B cell (primary cell): ENCODE data around the gene AK3. TPM values are rescaled to one million over a fixed set of nuclear protein-coding genes. Genes with fewer than 3 reads are reported as not detected.

Experiments used
- ATAC-seq: fragments of 200-7000 bp; cut with Tn5 transposase; one replicate; pipeline ENCODE4 v1.10.0; 2021; ENCODE audit warnings: low read depth, mild to moderate bottlenecking, moderate number of reproducible peaks, moderate library complexity
- CTCF ChIA-PET: fragments of 350-600 bp; sonication (Branson Sonifier 250); formaldehyde crosslinking; loops from one replicate; lab custom pipeline; 2021; ENCODE audit warnings: antibody characterized with exemption, inconsistent platforms; lab: Charles Lee
- POLR2A ChIA-PET: fragments of 350-600 bp; sonication (Branson Sonifier 250); formaldehyde crosslinking; loops from one replicate; lab custom pipeline; 2021; ENCODE audit warnings: antibody characterized with exemption; lab: Charles Lee
- DNase-seq: peaks from one replicate; pipeline ENCODE4 v3.0.0; 2013
- H2AFZ ChIP-seq: 2 replicates; pipeline ENCODE4 v1.6.1; 2012; ENCODE audit warnings: mild to moderate bottlenecking, low read depth, low read length; ENCODE audit not compliant: insufficient read depth, poor library complexity, severe bottlenecking
- H3K27ac ChIP-seq, 2 donors: 1 replicate in 1 of 2; 2 replicates in 1 of 2; pipeline ENCODE4 v1.5.1; 2012 to 2013; ENCODE audit warnings: low read length in 2 of 2, mild to moderate bottlenecking in 2 of 2, moderate library complexity in 1 of 2
- H3K27me3 ChIP-seq, 4 experiments: fragments of 200-600 bp in 1 of 4; sonication (generic) in 1 of 4; replicated peaks in 1 of 4; 1 replicate in 2 of 4; 2 replicates in 2 of 4; pipeline versions ENCODE4 v1.6.1 to v1.7.0; 2013 to 2016; ENCODE audit warnings: low read length in 3 of 4, mild to moderate bottlenecking in 2 of 4, mixed read lengths in 1 of 4, moderate library complexity in 1 of 4; ENCODE audit not compliant: insufficient read depth in 4 of 4, control insufficient read depth in 3 of 4; ENCODE audit errors: control extremely low read depth in 1 of 4
- H3K36me3 ChIP-seq, 2 experiments: replicated peaks in 1 of 2; 1 replicate in 1 of 2; 2 replicates in 1 of 2; pipeline versions ENCODE4 v1.6.1 to v1.7.1; 2013; ENCODE audit warnings: low read length in 1 of 2; ENCODE audit not compliant: insufficient read depth in 2 of 2, control insufficient read depth in 1 of 2; ENCODE audit errors: control extremely low read depth in 1 of 2, extremely low read depth in 1 of 2
- H3K4me1 ChIP-seq, 2 donors: fragments of 200-600 bp in 1 of 2; sonication (generic) in 1 of 2; 1 replicate in 1 of 2; 2 replicates in 1 of 2; pipeline versions ENCODE4 v1.5.1 to v1.6.1; 2013 to 2017; ENCODE audit warnings: low read length in 2 of 2; ENCODE audit not compliant: control insufficient read depth in 2 of 2, insufficient read depth in 2 of 2
- H3K4me2 ChIP-seq: replicated peaks from 2 replicates; pipeline ENCODE3; 2012; ENCODE audit warnings: mild to moderate bottlenecking, low read depth, low read length; ENCODE audit not compliant: poor library complexity, severe bottlenecking
- H3K4me3 ChIP-seq, 5 experiments: fragments of 200-600 bp in 1 of 5; sonication (generic) in 1 of 5; 1 replicate in 3 of 5; 2 replicates in 2 of 5; pipeline versions ENCODE4 v1.5.1 to v1.7.0; 2011 to 2016; ENCODE audit warnings: low read length in 4 of 5, mild to moderate bottlenecking in 4 of 5, low read depth in 2 of 5, control low read depth in 1 of 5, moderate library complexity in 1 of 5; ENCODE audit not compliant: insufficient read depth in 1 of 5; ENCODE audit errors: control extremely low read depth in 1 of 5, extremely low read depth in 1 of 5
- H3K79me2 ChIP-seq: fragments of 200-600 bp; sonication (generic); one replicate; pipeline ENCODE4 v1.6.0; 2016; ENCODE audit warnings: low read length; ENCODE audit not compliant: control insufficient read depth, insufficient read depth
- H3K9ac ChIP-seq: fragments of 200-600 bp; sonication (generic); 2 replicates; pipeline ENCODE4 v1.6.1; 2017; ENCODE audit warnings: mild to moderate bottlenecking, low read length, moderate library complexity
- H3K9me3 ChIP-seq, 3 donors: one replicate each; pipeline versions ENCODE4 v1.6.1 to v1.7.1; 2013; ENCODE audit warnings: low read length in 2 of 3; ENCODE audit not compliant: control insufficient read depth in 2 of 3, insufficient read depth in 1 of 3; ENCODE audit errors: control extremely low read depth in 1 of 3
- H4K20me1 ChIP-seq: 2 replicates; pipeline ENCODE4 v1.6.0; 2012; ENCODE audit warnings: mild to moderate bottlenecking, low read length; ENCODE audit not compliant: insufficient read depth, control insufficient read depth, poor library complexity, severe bottlenecking
- H3K27ac Mint-ChIP-seq: one replicate; pipeline ENCODE4 v1.8.0; 2021; ENCODE audit warnings: mixed read lengths
- H3K27me3 Mint-ChIP-seq: one replicate; pipeline ENCODE4 v1.8.0; 2021; ENCODE audit warnings: mixed read lengths
- H3K4me1 Mint-ChIP-seq: one replicate; pipeline ENCODE4 v1.8.0; 2021; ENCODE audit warnings: mixed read lengths
- H3K4me3 Mint-ChIP-seq: one replicate; pipeline ENCODE4 v1.8.0; 2021; ENCODE audit warnings: mixed read lengths
- H3K9me3 Mint-ChIP-seq: one replicate; pipeline ENCODE4 v1.8.0; 2022; ENCODE audit warnings: mixed read lengths; ENCODE audit not compliant: insufficient read depth
- EZH2 ChIP-seq: IDR thresholded peaks from 2 replicates; pipeline ENCODE4 v1.6.1; 2012; ENCODE audit warnings: borderline replicate concordance, low read depth, mild to moderate bottlenecking, moderate library complexity, low read length; ENCODE audit not compliant: insufficient read depth, poor library complexity, severe bottlenecking
- WGBS: methylation state at CpG from one replicate; pipeline ENCODE4 v1.1.5; 2013; ENCODE audit warnings: missing lambda C conversion rate; ENCODE audit not compliant: insufficient coverage; 5-methylcytosine and 5-hydroxymethylcytosine counted together
- intact Hi-C: fragments of 100-400 bp; cut with micrococcal nuclease; formaldehyde crosslinking; loops from one replicate; pipeline ENCODE4 v1.10.0; 2022
- polyA plus RNA-seq: library from polyadenylated mRNA; depleted of rRNA; stranded (reverse); fragments of >200 nt; gene quantifications from 2 replicates; pipeline ENCODE4 v1.2.3, GENCODE V29; 2012
- total RNA-seq, 2 donors: library from RNA; stranded (reverse); fragments of 120-200 nt in 1 of 2; gene quantifications; 1 replicate in 1 of 2; 2 replicates in 1 of 2; pipeline versions ENCODE4 v1.2.3 to v1.2.4, GENCODE V29; 2013 to 2022
- TF ChIP-seq, protein P1 (sequence below): fragments of 200-600 bp; IDR thresholded peaks from one replicate; pipeline ENCODE4 v1.8.0; 2022; ENCODE audit warnings: antibody characterized with exemption, mild to moderate bottlenecking

AK3 gene
- total and polyA plus RNA-seq, 2 donors (not counting 1 experiment from before 2014, with no cell fraction given): 9.9 to 22.9 TPM

DNA sequence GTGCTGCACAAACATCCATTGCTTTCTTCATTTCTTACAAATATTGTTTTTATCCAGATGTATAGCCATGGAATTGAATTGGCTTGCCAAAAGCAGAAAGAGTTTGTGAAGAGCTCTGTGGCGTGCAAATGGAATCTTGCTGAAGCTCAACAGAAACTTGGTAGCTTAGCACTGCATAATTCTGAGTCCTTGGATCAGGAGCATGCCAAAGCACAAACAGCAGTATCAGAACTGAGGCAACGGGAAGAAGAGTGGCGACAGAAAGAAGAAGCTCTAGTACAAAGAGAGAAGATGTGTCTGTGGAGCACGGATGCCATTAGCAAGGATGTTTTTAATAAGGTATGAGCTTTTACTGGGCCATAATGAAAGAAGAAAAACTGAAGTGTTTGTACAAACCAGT lies 56.2 kb downstream of the AK3 start:
- intact Hi-C loops: no loop called here

GRCh38 chr9:4680750-4681149 lies 60.3 kb downstream of the AK3 start:
- Histone ChIP-seq H3K79me2 (peaks cover 36% of the 10 kb centered on the region), H3K36me3 (peaks cover 7 to 12% of the 10 kb centered on the region in 2 experiments), H3K4me2 (peak overlapping the region; percentile 87), H3K9me3 (no peaks in the 10 kb centered on the region), H3K4me3 (peak overlapping the region in 3 of 5 experiments; percentile 66 to 82 (median 72)), H4K20me1 (no peaks in the 10 kb centered on the region), H2AFZ (peak overlapping the region; percentile 89), H3K9ac (peak overlapping the region; percentile 86), H3K27ac (no peak overlapping the region), H3K27me3 (no peaks in the 10 kb centered on the region), H3K4me1 (peaks cover 17 to 20% of the 10 kb centered on the region in 2 donors)
- ATAC-seq (no peak), DNase-seq (no peak)
- ChIA-PET CTCF (interaction anchor here (1.4 kb wide), 1 partner anchor 52 kb away, joined by 3 read pairs; no protein-coding TSS in a partner anchor), POLR2A (interaction anchor here (0.8 kb wide), 2 partner anchors 111 to 948 kb away, joined by 3 read pairs; partner anchors contain the start of gene RIC1)
- TF ChIP-seq, protein P1, sequence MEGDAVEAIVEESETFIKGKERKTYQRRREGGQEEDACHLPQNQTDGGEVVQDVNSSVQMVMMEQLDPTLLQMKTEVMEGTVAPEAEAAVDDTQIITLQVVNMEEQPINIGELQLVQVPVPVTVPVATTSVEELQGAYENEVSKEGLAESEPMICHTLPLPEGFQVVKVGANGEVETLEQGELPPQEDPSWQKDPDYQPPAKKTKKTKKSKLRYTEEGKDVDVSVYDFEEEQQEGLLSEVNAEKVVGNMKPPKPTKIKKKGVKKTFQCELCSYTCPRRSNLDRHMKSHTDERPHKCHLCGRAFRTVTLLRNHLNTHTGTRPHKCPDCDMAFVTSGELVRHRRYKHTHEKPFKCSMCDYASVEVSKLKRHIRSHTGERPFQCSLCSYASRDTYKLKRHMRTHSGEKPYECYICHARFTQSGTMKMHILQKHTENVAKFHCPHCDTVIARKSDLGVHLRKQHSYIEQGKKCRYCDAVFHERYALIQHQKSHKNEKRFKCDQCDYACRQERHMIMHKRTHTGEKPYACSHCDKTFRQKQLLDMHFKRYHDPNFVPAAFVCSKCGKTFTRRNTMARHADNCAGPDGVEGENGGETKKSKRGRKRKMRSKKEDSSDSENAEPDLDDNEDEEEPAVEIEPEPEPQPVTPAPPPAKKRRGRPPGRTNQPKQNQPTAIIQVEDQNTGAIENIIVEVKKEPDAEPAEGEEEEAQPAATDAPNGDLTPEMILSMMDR: no peak
- TF ChIP-seq EZH2: no peak
- no peaks in the 10 kb centered on the region for H3K9me3 Mint-ChIP-seq
- H3K4me3 Mint-ChIP-seq: no peak overlapping the region
- H3K4me1 Mint-ChIP-seq: peaks cover 3% of the 10 kb centered on the region
- no peaks in the 10 kb centered on the region for H3K27me3 Mint-ChIP-seq
- H3K27ac Mint-ChIP-seq: no peak overlapping the region
- intact Hi-C loops: no loop called here
- WGBS: no CpG with 5 or more reads among the region's 2 CpGs

More for the DNA sequence above, 56.2 kb downstream of the AK3 start:
- peaks cover 14 to 15% of the 10 kb centered on the region in 2 donors for H3K4me1 ChIP-seq
- no peak overlapping the region for H3K9ac ChIP-seq
- CTCF ChIA-PET: no interaction called here
- Mint-ChIP-seq H3K9me3 (no peaks in the 10 kb centered on the region), H3K27me3 (no peaks in the 10 kb centered on the region), H3K27ac (no peak overlapping the region), H3K4me1 (peaks cover 10% of the 10 kb centered on the region), H3K4me3 (no peak overlapping the region)
- H3K4me2 ChIP-seq: no peak overlapping the region
- H3K27me3 ChIP-seq: no peaks in the 10 kb centered on the region
- no peak for TF ChIP-seq EZH2
- TF ChIP-seq, protein P1: no peak
- 97% methylated on average over 3 of the region's 4 CpGs for WGBS
- POLR2A ChIA-PET: no interaction called here
- H4K20me1 ChIP-seq: no peaks in the 10 kb centered on the region
- ATAC-seq (no peak), DNase-seq (no peak)
- H3K36me3 ChIP-seq: peaks cover 12 to 24% of the 10 kb centered on the region in 2 experiments
- H3K4me3 ChIP-seq: no peak overlapping the region
- H2AFZ ChIP-seq: no peak overlapping the region
- no peak overlapping the region for H3K27ac ChIP-seq
- H3K79me2 ChIP-seq: peaks cover 36% of the 10 kb centered on the region
- no peaks in the 10 kb centered on the region for H3K9me3 ChIP-seq
